Measurements from ENCODE around the gene GTF2A1. TPM values are rescaled to one million over a fixed set of nuclear protein-coding genes. Genes with fewer than 3 reads are reported as not detected.
A peak's percentile ranks its signal among the peaks of the same experiment; 100 is the strongest.

GTF2A1 gene
- total and polyA plus RNA-seq, 4 donors, result 2.9 to 22.1 (median 9.7) TPM

GRCh38 chr14:81162941-81163340 lies 57.8 kb downstream of the GTF2A1 start (continued):
- no peak for TF ChIP-seq NR2F2 (IDR thresholded peaks at IDR 0.05)
- no peak for TF ChIP-seq RAD21 (IDR thresholded peaks at IDR 0.05)
- TF ChIP-seq FOXA1 (IDR thresholded peaks at IDR 0.05), result no peak

DNA sequence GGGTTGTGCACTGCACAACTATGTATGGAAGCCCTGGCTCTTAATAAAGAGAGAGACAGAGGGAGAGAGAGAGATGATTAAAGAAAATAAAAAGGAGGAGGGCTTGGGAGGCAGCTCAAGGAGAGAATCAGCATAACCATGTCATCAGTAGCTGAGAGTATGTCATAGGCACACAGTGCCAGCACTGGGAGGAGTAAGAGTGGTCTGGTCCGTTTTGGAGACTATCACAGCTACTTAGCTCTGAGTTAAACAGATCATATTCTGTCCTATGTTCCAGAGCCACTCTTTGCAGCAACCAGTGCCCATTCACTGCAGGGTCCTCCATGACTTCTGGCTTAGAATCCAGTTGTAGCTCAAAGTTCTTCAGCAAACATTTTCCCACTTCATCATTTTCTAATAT lies 59.0 kb downstream of the GTF2A1 start:
- H3K27ac ChIP-seq (ENCODE audit: low read depth in 1 of 2, low read length in 2 of 2), result no peak overlapping the region
- WGBS, result 73% methylated on average over 1 of the region's 1 CpG
- no peak overlapping the region for H3K9ac ChIP-seq (ENCODE audit: low read depth in 1 of 2, low read length in 2 of 2)
- peaks cover 0 to 1% (median 0%) of the 10 kb centered on the region in 4 donors for H3K36me3 ChIP-seq (ENCODE audit: control insufficient read depth in 4 of 4, insufficient read depth in 3 of 4, low read depth in 1 of 4, low read length in 3 of 4)
- H3K4me1 ChIP-seq (ENCODE audit: control insufficient read depth in 4 of 4, insufficient read depth in 4 of 4, low read length in 3 of 4), result peaks cover 0 to 26% (median 12%) of the 10 kb centered on the region in 4 donors
- H3K4me3 ChIP-seq (ENCODE audit: low read depth in 1 of 3, low read length in 3 of 3), result no peak overlapping the region
- H3K27me3 ChIP-seq (ENCODE audit: control insufficient read depth in 4 of 4, insufficient read depth in 4 of 4, low read length in 3 of 4), result no peaks in the 10 kb centered on the region
- DNase-seq (ENCODE audit: low spot score), result no peak
- no peaks in the 10 kb centered on the region for H3K9me3 ChIP-seq (ENCODE audit: control insufficient read depth in 4 of 4, low read length in 3 of 4)
- TF ChIP-seq MAX (IDR thresholded peaks at IDR 0.05), result no peak
- TF ChIP-seq FOXA2 (IDR thresholded peaks at IDR 0.05), result no peak
- TF ChIP-seq, protein P1, sequence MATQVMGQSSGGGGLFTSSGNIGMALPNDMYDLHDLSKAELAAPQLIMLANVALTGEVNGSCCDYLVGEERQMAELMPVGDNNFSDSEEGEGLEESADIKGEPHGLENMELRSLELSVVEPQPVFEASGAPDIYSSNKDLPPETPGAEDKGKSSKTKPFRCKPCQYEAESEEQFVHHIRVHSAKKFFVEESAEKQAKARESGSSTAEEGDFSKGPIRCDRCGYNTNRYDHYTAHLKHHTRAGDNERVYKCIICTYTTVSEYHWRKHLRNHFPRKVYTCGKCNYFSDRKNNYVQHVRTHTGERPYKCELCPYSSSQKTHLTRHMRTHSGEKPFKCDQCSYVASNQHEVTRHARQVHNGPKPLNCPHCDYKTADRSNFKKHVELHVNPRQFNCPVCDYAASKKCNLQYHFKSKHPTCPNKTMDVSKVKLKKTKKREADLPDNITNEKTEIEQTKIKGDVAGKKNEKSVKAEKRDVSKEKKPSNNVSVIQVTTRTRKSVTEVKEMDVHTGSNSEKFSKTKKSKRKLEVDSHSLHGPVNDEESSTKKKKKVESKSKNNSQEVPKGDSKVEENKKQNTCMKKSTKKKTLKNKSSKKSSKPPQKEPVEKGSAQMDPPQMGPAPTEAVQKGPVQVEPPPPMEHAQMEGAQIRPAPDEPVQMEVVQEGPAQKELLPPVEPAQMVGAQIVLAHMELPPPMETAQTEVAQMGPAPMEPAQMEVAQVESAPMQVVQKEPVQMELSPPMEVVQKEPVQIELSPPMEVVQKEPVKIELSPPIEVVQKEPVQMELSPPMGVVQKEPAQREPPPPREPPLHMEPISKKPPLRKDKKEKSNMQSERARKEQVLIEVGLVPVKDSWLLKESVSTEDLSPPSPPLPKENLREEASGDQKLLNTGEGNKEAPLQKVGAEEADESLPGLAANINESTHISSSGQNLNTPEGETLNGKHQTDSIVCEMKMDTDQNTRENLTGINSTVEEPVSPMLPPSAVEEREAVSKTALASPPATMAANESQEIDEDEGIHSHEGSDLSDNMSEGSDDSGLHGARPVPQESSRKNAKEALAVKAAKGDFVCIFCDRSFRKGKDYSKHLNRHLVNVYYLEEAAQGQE (IDR thresholded peaks at IDR 0.05), result no peak
- no peak for TF ChIP-seq YY1 (IDR thresholded peaks at IDR 0.05)
- TF ChIP-seq RXRA (IDR thresholded peaks at IDR 0.05), result no peak
- no peak for TF ChIP-seq ATF3 (IDR thresholded peaks at IDR 0.05)
- no peak for TF ChIP-seq RAD21 (IDR thresholded peaks at IDR 0.05)
- no peak for TF ChIP-seq SP1 (IDR thresholded peaks at IDR 0.05)
- no peak for TF ChIP-seq JUND (IDR thresholded peaks at IDR 0.05)
- TF ChIP-seq, protein P2, sequence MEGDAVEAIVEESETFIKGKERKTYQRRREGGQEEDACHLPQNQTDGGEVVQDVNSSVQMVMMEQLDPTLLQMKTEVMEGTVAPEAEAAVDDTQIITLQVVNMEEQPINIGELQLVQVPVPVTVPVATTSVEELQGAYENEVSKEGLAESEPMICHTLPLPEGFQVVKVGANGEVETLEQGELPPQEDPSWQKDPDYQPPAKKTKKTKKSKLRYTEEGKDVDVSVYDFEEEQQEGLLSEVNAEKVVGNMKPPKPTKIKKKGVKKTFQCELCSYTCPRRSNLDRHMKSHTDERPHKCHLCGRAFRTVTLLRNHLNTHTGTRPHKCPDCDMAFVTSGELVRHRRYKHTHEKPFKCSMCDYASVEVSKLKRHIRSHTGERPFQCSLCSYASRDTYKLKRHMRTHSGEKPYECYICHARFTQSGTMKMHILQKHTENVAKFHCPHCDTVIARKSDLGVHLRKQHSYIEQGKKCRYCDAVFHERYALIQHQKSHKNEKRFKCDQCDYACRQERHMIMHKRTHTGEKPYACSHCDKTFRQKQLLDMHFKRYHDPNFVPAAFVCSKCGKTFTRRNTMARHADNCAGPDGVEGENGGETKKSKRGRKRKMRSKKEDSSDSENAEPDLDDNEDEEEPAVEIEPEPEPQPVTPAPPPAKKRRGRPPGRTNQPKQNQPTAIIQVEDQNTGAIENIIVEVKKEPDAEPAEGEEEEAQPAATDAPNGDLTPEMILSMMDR (IDR thresholded peaks at IDR 0.05; ENCODE audit: low read depth, low read length, missing input control), result no peak
- no peak for TF ChIP-seq TAF1 (conservative IDR thresholded peaks at IDR 0.05)
- TF ChIP-seq FOXA1 (IDR thresholded peaks at IDR 0.05), result no peak
- no peak for TF ChIP-seq HNF4A (conservative IDR thresholded peaks at IDR 0.05)
- no peak for TF ChIP-seq GABPA (IDR thresholded peaks at IDR 0.05 in 1 of 2, conservative IDR thresholded peaks at IDR 0.05 in 1 of 2)

- Histone ChIP-seq H3K4me1 (ENCODE audit: control insufficient read depth in 4 of 4, insufficient read depth in 4 of 4, low read length in 3 of 4) (peaks cover 0 to 26% (median 12%) of the 10 kb centered on the region in 4 donors), H3K27ac (ENCODE audit: low read depth in 1 of 2, low read length in 2 of 2) (no peak overlapping the region), H3K9me3 (ENCODE audit: control insufficient read depth in 4 of 4, low read length in 3 of 4) (no peaks in the 10 kb centered on the region), H3K27me3 (ENCODE audit: control insufficient read depth in 4 of 4, insufficient read depth in 4 of 4, low read length in 3 of 4) (no peaks in the 10 kb centered on the region), H3K4me3 (ENCODE audit: low read depth in 1 of 3, low read length in 3 of 3) (no peak overlapping the region), H3K36me3 (ENCODE audit: control insufficient read depth in 4 of 4, insufficient read depth in 3 of 4, low read depth in 1 of 4, low read length in 3 of 4) (peaks cover 0 to 1% (median 0%) of the 10 kb centered on the region in 4 donors), H3K9ac (ENCODE audit: low read depth in 1 of 2, low read length in 2 of 2) (no peak overlapping the region)
- 67% methylated on average over 7 of the region's 7 CpGs for WGBS
- no peak for DNase-seq (ENCODE audit: low spot score)
- TF ChIP-seq, protein P3, sequence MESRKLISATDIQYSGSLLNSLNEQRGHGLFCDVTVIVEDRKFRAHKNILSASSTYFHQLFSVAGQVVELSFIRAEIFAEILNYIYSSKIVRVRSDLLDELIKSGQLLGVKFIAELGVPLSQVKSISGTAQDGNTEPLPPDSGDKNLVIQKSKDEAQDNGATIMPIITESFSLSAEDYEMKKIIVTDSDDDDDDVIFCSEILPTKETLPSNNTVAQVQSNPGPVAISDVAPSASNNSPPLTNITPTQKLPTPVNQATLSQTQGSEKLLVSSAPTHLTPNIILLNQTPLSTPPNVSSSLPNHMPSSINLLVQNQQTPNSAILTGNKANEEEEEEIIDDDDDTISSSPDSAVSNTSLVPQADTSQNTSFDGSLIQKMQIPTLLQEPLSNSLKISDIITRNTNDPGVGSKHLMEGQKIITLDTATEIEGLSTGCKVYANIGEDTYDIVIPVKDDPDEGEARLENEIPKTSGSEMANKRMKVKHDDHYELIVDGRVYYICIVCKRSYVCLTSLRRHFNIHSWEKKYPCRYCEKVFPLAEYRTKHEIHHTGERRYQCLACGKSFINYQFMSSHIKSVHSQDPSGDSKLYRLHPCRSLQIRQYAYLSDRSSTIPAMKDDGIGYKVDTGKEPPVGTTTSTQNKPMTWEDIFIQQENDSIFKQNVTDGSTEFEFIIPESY (IDR thresholded peaks at IDR 0.05), result no peak
- TF ChIP-seq MAX (IDR thresholded peaks at IDR 0.05), result no peak
- TF ChIP-seq, protein P2 (IDR thresholded peaks at IDR 0.05; ENCODE audit: low read depth, low read length, missing input control), result no peak
- TF ChIP-seq EGR1 (IDR thresholded peaks at IDR 0.05; ENCODE audit: low read depth in 2 of 2), result no peak
- no peak for TF ChIP-seq GABPA (IDR thresholded peaks at IDR 0.05 in 1 of 2, conservative IDR thresholded peaks at IDR 0.05 in 1 of 2)
- TF ChIP-seq JUND (IDR thresholded peaks at IDR 0.05), result no peak
- TF ChIP-seq YY1 (IDR thresholded peaks at IDR 0.05), result no peak
- TF ChIP-seq HNF4A (conservative IDR thresholded peaks at IDR 0.05), result peak; percentile 79 to 87
- no peak for TF ChIP-seq NR2F2 (IDR thresholded peaks at IDR 0.05)
- no peak for TF ChIP-seq RAD21 (IDR thresholded peaks at IDR 0.05)
- TF ChIP-seq ATF3 (IDR thresholded peaks at IDR 0.05), result no peak
These were observed 59.7 kb downstream of the GTF2A1 start for GRCh38 chr14:81161088-81161487.
